Measurements from ENCODE around the gene TFDP1.

The TFDP1 gene

GRCh38 chr13:113573065-113573464, 11.5 kb upstream of the TFDP1 start:
- H3K9ac ChIP-seq (ENCODE audit: low read depth, low read length, poor library complexity), result no peak overlapping the region
- H2BK12ac ChIP-seq (ENCODE audit: low read length), result no peak overlapping the region
- H2BK5ac ChIP-seq (ENCODE audit: low read length), result no peak overlapping the region
- H3K79me1 ChIP-seq (ENCODE audit: low read depth, low read length), result no peaks in the 10 kb centered on the region
- H3K18ac ChIP-seq (ENCODE audit: low read length), result no peak overlapping the region
- H3K9me3 ChIP-seq (replicated peaks in 1 of 2; ENCODE audit: control insufficient read depth in 2 of 2, insufficient read depth in 1 of 2, low read depth in 1 of 2, low read length in 2 of 2), result peaks cover 0 to 11% of the 10 kb centered on the region in 2 donors
- DNase-seq (ENCODE audit: low spot score), result no peak
- no peak overlapping the region for H4K8ac ChIP-seq (ENCODE audit: low read depth, low read length)
- H4K91ac ChIP-seq (ENCODE audit: low read depth, low read length, poor library complexity), result no peak overlapping the region
- no peak overlapping the region for H2AK5ac ChIP-seq (ENCODE audit: low read depth, low read length)
- H3K36me3 ChIP-seq (replicated peaks in 1 of 2; ENCODE audit: control insufficient read depth in 2 of 2, insufficient read depth in 2 of 2, low read length in 2 of 2), result no peaks in the 10 kb centered on the region
- no peak overlapping the region for H3K27ac ChIP-seq (replicated peaks; ENCODE audit: low read length)
- no peak overlapping the region for H2AFZ ChIP-seq (ENCODE audit: low read length)
- H3K27me3 ChIP-seq (ENCODE audit: control insufficient read depth in 3 of 3, insufficient read depth in 3 of 3, low read depth in 1 of 3, low read length in 3 of 3), result no peaks in the 10 kb centered on the region
- no peak overlapping the region for H3K4me3 ChIP-seq (ENCODE audit: low read length in 2 of 2)
- WGBS, 2 donors (ENCODE audit: extremely low coverage in 2 of 2, insufficient read length in 2 of 2, insufficient replicate concordance in 1 of 2), result no CpG with 5 or more reads among the region's 3 CpGs
- no peaks in the 10 kb centered on the region for H3K4me1 ChIP-seq (ENCODE audit: control insufficient read depth in 2 of 2, insufficient read depth in 1 of 2, low read depth in 1 of 2, low read length in 2 of 2)
- no peak overlapping the region for H2BK15ac ChIP-seq (ENCODE audit: low read length)
- H3K23ac ChIP-seq (ENCODE audit: low read depth, low read length, poor library complexity), result no peak overlapping the region
- no peak overlapping the region for H3K4me2 ChIP-seq (ENCODE audit: insufficient read depth, low read length, poor library complexity, severe bottlenecking)
- H3K4ac ChIP-seq (ENCODE audit: low read length), result no peak overlapping the region
- no peak overlapping the region for H2BK120ac ChIP-seq (ENCODE audit: low read depth, low read length)
- no peak overlapping the region for H3K14ac ChIP-seq (ENCODE audit: low read length)

GRCh38 chr13:113576597-113576996, 8.0 kb upstream of the TFDP1 start:
- Histone ChIP-seq H2AK5ac (ENCODE audit: low read depth, low read length) (no peak overlapping the region), H3K27me3 (ENCODE audit: control insufficient read depth in 3 of 3, insufficient read depth in 3 of 3, low read depth in 1 of 3, low read length in 3 of 3) (no peaks in the 10 kb centered on the region), H2BK5ac (ENCODE audit: low read length) (no peak overlapping the region), H3K4me2 (ENCODE audit: insufficient read depth, low read length, poor library complexity, severe bottlenecking) (no peak overlapping the region), H3K18ac (ENCODE audit: low read length) (no peak overlapping the region), H2BK12ac (ENCODE audit: low read length) (no peak overlapping the region), H3K23ac (ENCODE audit: low read depth, low read length, poor library complexity) (no peak overlapping the region), H3K4me3 (ENCODE audit: low read length in 2 of 2) (no peak overlapping the region), H2BK120ac (ENCODE audit: low read depth, low read length) (no peak overlapping the region), H2BK15ac (ENCODE audit: low read length) (no peak overlapping the region), H2AFZ (ENCODE audit: low read length) (no peak overlapping the region), H3K4me1 (ENCODE audit: control insufficient read depth in 2 of 2, insufficient read depth in 1 of 2, low read depth in 1 of 2, low read length in 2 of 2) (no peaks in the 10 kb centered on the region), H4K91ac (ENCODE audit: low read depth, low read length, poor library complexity) (no peak overlapping the region), H4K8ac (ENCODE audit: low read depth, low read length) (no peak overlapping the region), H3K9me3 (replicated peaks in 1 of 2; ENCODE audit: control insufficient read depth in 2 of 2, insufficient read depth in 1 of 2, low read depth in 1 of 2, low read length in 2 of 2) (peaks cover 0 to 11% of the 10 kb centered on the region in 2 donors), H3K4ac (ENCODE audit: low read length) (no peak overlapping the region), H3K79me1 (ENCODE audit: low read depth, low read length) (no peaks in the 10 kb centered on the region), H3K14ac (ENCODE audit: low read length) (no peak overlapping the region), H3K36me3 (replicated peaks in 1 of 2; ENCODE audit: control insufficient read depth in 2 of 2, insufficient read depth in 2 of 2, low read length in 2 of 2) (no peaks in the 10 kb centered on the region), H3K9ac (ENCODE audit: low read depth, low read length, poor library complexity) (no peak overlapping the region), H3K27ac (replicated peaks; ENCODE audit: low read length) (no peak overlapping the region)
- no CpG with 5 or more reads among the region's 3 CpGs for WGBS, 2 donors (ENCODE audit: extremely low coverage in 2 of 2, insufficient read length in 2 of 2, insufficient replicate concordance in 1 of 2)
- DNase-seq (ENCODE audit: low spot score), result no peak

GRCh38 chr13:113577881-113578435, 6.6 kb upstream of the TFDP1 start:
- no peaks in the 10 kb centered on the region for H3K4me1 ChIP-seq (ENCODE audit: control insufficient read depth in 2 of 2, insufficient read depth in 1 of 2, low read depth in 1 of 2, low read length in 2 of 2)
- no peak for DNase-seq (ENCODE audit: low spot score)
- WGBS, 2 donors (ENCODE audit: extremely low coverage in 2 of 2, insufficient read length in 2 of 2, insufficient replicate concordance in 1 of 2), result no CpG with 5 or more reads among the region's 2 CpGs
- no peak overlapping the region for H3K4me3 ChIP-seq (ENCODE audit: low read length in 2 of 2)
- no peak overlapping the region for H4K8ac ChIP-seq (ENCODE audit: low read depth, low read length)
- H3K27ac ChIP-seq (replicated peaks; ENCODE audit: low read length), result no peak overlapping the region
- no peak overlapping the region for H3K4ac ChIP-seq (ENCODE audit: low read length)
- no peaks in the 10 kb centered on the region for H3K79me1 ChIP-seq (ENCODE audit: low read depth, low read length)
- no peak overlapping the region for H2BK15ac ChIP-seq (ENCODE audit: low read length)
- no peaks in the 10 kb centered on the region for H3K36me3 ChIP-seq (replicated peaks in 1 of 2; ENCODE audit: control insufficient read depth in 2 of 2, insufficient read depth in 2 of 2, low read length in 2 of 2)
- H3K4me2 ChIP-seq (ENCODE audit: insufficient read depth, low read length, poor library complexity, severe bottlenecking), result no peak overlapping the region
- H2AFZ ChIP-seq (ENCODE audit: low read length), result no peak overlapping the region
- no peak overlapping the region for H2BK5ac ChIP-seq (ENCODE audit: low read length)
- H3K14ac ChIP-seq (ENCODE audit: low read length), result no peak overlapping the region
- H3K9ac ChIP-seq (ENCODE audit: low read depth, low read length, poor library complexity), result no peak overlapping the region
- H3K9me3 ChIP-seq (replicated peaks in 1 of 2; ENCODE audit: control insufficient read depth in 2 of 2, insufficient read depth in 1 of 2, low read depth in 1 of 2, low read length in 2 of 2), result peaks cover 0 to 11% of the 10 kb centered on the region in 2 donors
- no peak overlapping the region for H2AK5ac ChIP-seq (ENCODE audit: low read depth, low read length)
- H4K91ac ChIP-seq (ENCODE audit: low read depth, low read length, poor library complexity), result no peak overlapping the region
- H3K27me3 ChIP-seq (ENCODE audit: control insufficient read depth in 3 of 3, insufficient read depth in 3 of 3, low read depth in 1 of 3, low read length in 3 of 3), result no peaks in the 10 kb centered on the region
- no peak overlapping the region for H3K23ac ChIP-seq (ENCODE audit: low read depth, low read length, poor library complexity)
- H2BK120ac ChIP-seq (ENCODE audit: low read depth, low read length), result no peak overlapping the region
- no peak overlapping the region for H3K18ac ChIP-seq (ENCODE audit: low read length)
- H2BK12ac ChIP-seq (ENCODE audit: low read length), result no peak overlapping the region

GRCh38 chr13:113579686-113580085, 4.9 kb upstream of the TFDP1 start:
- Histone ChIP-seq H3K4me2 (ENCODE audit: insufficient read depth, low read length, poor library complexity, severe bottlenecking) (no peak overlapping the region), H4K8ac (ENCODE audit: low read depth, low read length) (no peak overlapping the region), H4K91ac (ENCODE audit: low read depth, low read length, poor library complexity) (no peak overlapping the region), H3K14ac (ENCODE audit: low read length) (no peak overlapping the region), H2AK5ac (ENCODE audit: low read depth, low read length) (no peak overlapping the region), H3K9me3 (replicated peaks in 1 of 2; ENCODE audit: control insufficient read depth in 2 of 2, insufficient read depth in 1 of 2, low read depth in 1 of 2, low read length in 2 of 2) (peaks cover 0 to 11% of the 10 kb centered on the region in 2 donors), H3K36me3 (replicated peaks in 1 of 2; ENCODE audit: control insufficient read depth in 2 of 2, insufficient read depth in 2 of 2, low read length in 2 of 2) (no peaks in the 10 kb centered on the region), H2BK120ac (ENCODE audit: low read depth, low read length) (no peak overlapping the region), H3K18ac (ENCODE audit: low read length) (no peak overlapping the region), H3K9ac (ENCODE audit: low read depth, low read length, poor library complexity) (no peak overlapping the region), H3K27me3 (ENCODE audit: control insufficient read depth in 3 of 3, insufficient read depth in 3 of 3, low read depth in 1 of 3, low read length in 3 of 3) (no peaks in the 10 kb centered on the region), H2AFZ (ENCODE audit: low read length) (no peak overlapping the region), H3K4ac (ENCODE audit: low read length) (no peak overlapping the region), H2BK15ac (ENCODE audit: low read length) (no peak overlapping the region), H3K79me1 (ENCODE audit: low read depth, low read length) (no peaks in the 10 kb centered on the region), H2BK12ac (ENCODE audit: low read length) (no peak overlapping the region), H2BK5ac (ENCODE audit: low read length) (no peak overlapping the region), H3K23ac (ENCODE audit: low read depth, low read length, poor library complexity) (no peak overlapping the region), H3K4me3 (ENCODE audit: low read length in 2 of 2) (no peak overlapping the region), H3K4me1 (ENCODE audit: control insufficient read depth in 2 of 2, insufficient read depth in 1 of 2, low read depth in 1 of 2, low read length in 2 of 2) (peaks cover 4% of the 10 kb centered on the region in 2 donors), H3K27ac (replicated peaks; ENCODE audit: low read length) (no peak overlapping the region)
- WGBS, 2 donors (ENCODE audit: extremely low coverage in 2 of 2, insufficient read length in 2 of 2, insufficient replicate concordance in 1 of 2), result no CpG with 5 or more reads among the region's 8 CpGs
- DNase-seq (ENCODE audit: low spot score), result no peak

Measured in neuronal stem cell (in vitro differentiated cells).